GM23338 (cell line): ENCODE data around the gene SLC45A2. TPM values are rescaled to one million over a fixed set of nuclear protein-coding genes. Genes with fewer than 3 reads are reported as not detected.

Source experiments
- ATAC-seq: fragments of 200-7000 bp; cut with Tn5 transposase; 3 replicates; pipeline ENCODE4 v1.9.1; 2020
- DNase-seq: peaks from one replicate; pipeline ENCODE4 v3.0.0-alpha.2; 2015; ENCODE audit warnings: low spot score
- H2AFZ ChIP-seq: fragments of 200-600 bp; sonication (generic); 2 replicates; pipeline ENCODE4 v1.8.0; 2016; ENCODE audit warnings: antibody characterized with exemption, mild to moderate bottlenecking, moderate library complexity
- H3F3A ChIP-seq: fragments of 200-600 bp; sonication (generic); replicated peaks from 2 replicates; pipeline ENCODE4 v1.8.0; 2017; ENCODE audit warnings: antibody characterized with exemption, mixed run types, low read depth
- H3K27ac ChIP-seq: fragments of 200-600 bp; sonication (generic); 2 replicates; pipeline ENCODE4 v1.6.1; 2016; ENCODE audit warnings: low read depth
- H3K27me3 ChIP-seq: fragments of 200-600 bp; sonication (generic); 2 replicates; pipeline ENCODE4 v1.8.0; 2016; ENCODE audit warnings: mild to moderate bottlenecking, mixed run types, moderate library complexity; ENCODE audit not compliant: insufficient read depth
- H3K36me3 ChIP-seq: fragments of 200-600 bp; sonication (generic); 2 replicates; pipeline ENCODE4 v1.8.0; 2016; ENCODE audit warnings: mild to moderate bottlenecking; ENCODE audit not compliant: insufficient read depth
- H3K4me1 ChIP-seq: fragments of 200-600 bp; sonication (generic); 2 replicates; pipeline ENCODE4 v1.8.0; 2016; ENCODE audit warnings: mild to moderate bottlenecking, moderate library complexity; ENCODE audit not compliant: insufficient read depth
- H3K4me2 ChIP-seq: fragments of 200-600 bp; sonication (generic); 2 replicates; pipeline ENCODE4 v1.7.1; 2017; ENCODE audit warnings: mixed run types
- H3K4me3 ChIP-seq: fragments of 200-600 bp; sonication (generic); 2 replicates; pipeline ENCODE4 v1.6.1; 2016; ENCODE audit warnings: mixed run types
- H3K79me2 ChIP-seq: fragments of 200-600 bp; sonication (generic); replicated peaks from 2 replicates; pipeline ENCODE4 v1.8.0; 2017; ENCODE audit warnings: mild to moderate bottlenecking; ENCODE audit not compliant: insufficient read depth
- H3K9me2 ChIP-seq: fragments of 200-600 bp; sonication (generic); 2 replicates; pipeline ENCODE4 v1.8.0; 2017; ENCODE audit not compliant: insufficient read depth
- H4K20me1 ChIP-seq: fragments of 200-600 bp; sonication (generic); replicated peaks from 2 replicates; pipeline ENCODE4 v1.8.0; 2017; ENCODE audit warnings: mild to moderate bottlenecking; ENCODE audit not compliant: insufficient read depth
- H3K27ac Mint-ChIP-seq: 2 replicates; pipeline ENCODE4 v1.8.0; 2020; ENCODE audit warnings: inconsistent platforms, mild to moderate bottlenecking, moderate library complexity, mixed read lengths
- H3K27me3 Mint-ChIP-seq: 3 replicates; pipeline ENCODE4 v1.8.0; 2022; ENCODE audit warnings: low read depth, mild to moderate bottlenecking, moderate library complexity, mixed read lengths, inconsistent platforms; ENCODE audit not compliant: insufficient read depth, poor library complexity
- H3K36me3 Mint-ChIP-seq: 3 replicates; pipeline ENCODE4 v1.8.0; 2021; ENCODE audit warnings: low read depth, mild to moderate bottlenecking, inconsistent platforms, moderate library complexity, mixed read lengths
- H3K4me1 Mint-ChIP-seq: 3 replicates; pipeline ENCODE4 v1.8.0; 2020; ENCODE audit warnings: mild to moderate bottlenecking, inconsistent platforms, mixed read lengths
- H3K4me3 Mint-ChIP-seq: 3 replicates; pipeline ENCODE4 v1.8.0; 2021; ENCODE audit warnings: moderate library complexity, mild to moderate bottlenecking, inconsistent platforms, mixed read lengths
- H3K9me3 Mint-ChIP-seq: 3 replicates; pipeline ENCODE4 v1.8.0; 2020; ENCODE audit warnings: moderate library complexity, mild to moderate bottlenecking, inconsistent platforms, mixed read lengths
- CREB1 ChIP-seq: fragments of 250-450 bp; sonication (Bioruptor Pico); IDR thresholded peaks from 2 replicates; pipeline ENCODE4 v1.5.0; 2020; ENCODE audit warnings: low read depth, mild to moderate bottlenecking, moderate library complexity
- CTCF ChIP-seq, 2 experiments: fragments of 200-600 bp in 1 of 2; sonication (generic) in 1 of 2; conservative IDR thresholded peaks; 2 replicates each; pipeline versions ENCODE4 v1.5.1 to v1.6.1; 2016 to 2017; ENCODE audit warnings: antibody characterized with exemption in 2 of 2, low read depth in 2 of 2, mild to moderate bottlenecking in 2 of 2, moderate library complexity in 1 of 2
- EZH2 ChIP-seq: fragments of 200-600 bp; sonication (generic); IDR thresholded peaks from one replicate; pipeline ENCODE4 v1.8.0; 2017; ENCODE audit warnings: antibody characterized with exemption, mild to moderate bottlenecking, low read depth; ENCODE audit not compliant: unreplicated experiment
- EZH2phosphoT487 ChIP-seq: fragments of 200-600 bp; sonication (generic); IDR thresholded peaks from one replicate; pipeline ENCODE4 v1.8.1; 2018; ENCODE audit warnings: antibody characterized with exemption; ENCODE audit not compliant: unreplicated experiment
- JUNB ChIP-seq: IDR thresholded peaks from one replicate; pipeline ENCODE4 v1.6.1; 2016; ENCODE audit warnings: antibody characterized with exemption; ENCODE audit not compliant: unreplicated experiment
- NANOG ChIP-seq: IDR thresholded peaks from 2 replicates; pipeline ENCODE4 v1.6.1; 2016; ENCODE audit warnings: antibody characterized with exemption, borderline replicate concordance
- POLR2AphosphoS5 ChIP-seq: IDR thresholded peaks from 2 replicates; pipeline ENCODE4 v1.6.1; 2016; ENCODE audit warnings: antibody characterized with exemption, low read depth
- STAT1 ChIP-seq: IDR thresholded peaks from one replicate; pipeline ENCODE4 v1.6.1; 2016; ENCODE audit warnings: antibody characterized with exemption; ENCODE audit not compliant: unreplicated experiment
- ZNF114 ChIP-seq: fragments of 250-450 bp; sonication (Bioruptor Pico); IDR thresholded peaks from 2 replicates; pipeline ENCODE4 v1.5.0; 2020; ENCODE audit warnings: mild to moderate bottlenecking, moderate library complexity
- ZNF331 ChIP-seq: fragments of 250-450 bp; sonication (Bioruptor Pico); IDR thresholded peaks from 2 replicates; pipeline ENCODE4 v1.5.0; 2020; ENCODE audit warnings: low read depth, mild to moderate bottlenecking, moderate library complexity
- polyA plus RNA-seq: library from polyadenylated mRNA; unstranded; fragments of >200 nt; fragmentation: Nextera tagmentation; extraction: Ambion mirVana; gene quantifications from 2 replicates; pipeline ENCODE4 v1.2.1, GENCODE V29; 2016
- total RNA-seq: library from RNA; depleted of rRNA; stranded (reverse); fragments of >200 nt; shearing (Covaris generic); gene quantifications from 2 replicates; pipeline ENCODE4 v1.2.3, GENCODE V29; 2014
- TF ChIP-seq, protein P1 (sequence below): IDR thresholded peaks from 2 replicates; pipeline ENCODE4 v1.6.1; 2016; ENCODE audit warnings: antibody characterized with exemption
- TF ChIP-seq, protein P2 (sequence below): IDR thresholded peaks from one replicate; pipeline ENCODE4 v1.6.1; 2018; ENCODE audit warnings: antibody characterized with exemption; ENCODE audit not compliant: unreplicated experiment
- TF ChIP-seq, protein P3 (sequence below): fragments of 250-450 bp; sonication (Bioruptor Pico); IDR thresholded peaks from 2 replicates; pipeline ENCODE4 v1.5.0; 2020; ENCODE audit warnings: mild to moderate bottlenecking, moderate library complexity

Gene SLC45A2
- total and polyA plus RNA-seq, 2 experiments from 2014 or later, result not detected

GRCh38 chr5:34016750-34017149 is 32.3 kb upstream of the SLC45A2 start (continued):
- no peak for TF ChIP-seq POLR2AphosphoS5
- TF ChIP-seq ZNF331 (CRISPR knock-in tag), result no peak
- TF ChIP-seq STAT1, result no peak

- H3F3A ChIP-seq, result no peaks in the 10 kb centered on the region
- no peaks in the 10 kb centered on the region for H3K79me2 ChIP-seq
- TF ChIP-seq CTCF (conservative IDR thresholded peaks at IDR 0.05; ENCODE audit: low read depth in 2 of 2) (no peak), EZH2 (no peak), ZNF331 (CRISPR knock-in tag) (no peak), EZH2phosphoT487 (no peak), ZNF114 (CRISPR knock-in tag) (no peak), JUNB (no peak), CREB1 (no peak), STAT1 (no peak), NANOG (no peak), POLR2AphosphoS5 (no peak)
- TF ChIP-seq, protein P1, sequence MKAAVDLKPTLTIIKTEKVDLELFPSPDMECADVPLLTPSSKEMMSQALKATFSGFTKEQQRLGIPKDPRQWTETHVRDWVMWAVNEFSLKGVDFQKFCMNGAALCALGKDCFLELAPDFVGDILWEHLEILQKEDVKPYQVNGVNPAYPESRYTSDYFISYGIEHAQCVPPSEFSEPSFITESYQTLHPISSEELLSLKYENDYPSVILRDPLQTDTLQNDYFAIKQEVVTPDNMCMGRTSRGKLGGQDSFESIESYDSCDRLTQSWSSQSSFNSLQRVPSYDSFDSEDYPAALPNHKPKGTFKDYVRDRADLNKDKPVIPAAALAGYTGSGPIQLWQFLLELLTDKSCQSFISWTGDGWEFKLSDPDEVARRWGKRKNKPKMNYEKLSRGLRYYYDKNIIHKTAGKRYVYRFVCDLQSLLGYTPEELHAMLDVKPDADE, result no peak
- TF ChIP-seq, protein P2, sequence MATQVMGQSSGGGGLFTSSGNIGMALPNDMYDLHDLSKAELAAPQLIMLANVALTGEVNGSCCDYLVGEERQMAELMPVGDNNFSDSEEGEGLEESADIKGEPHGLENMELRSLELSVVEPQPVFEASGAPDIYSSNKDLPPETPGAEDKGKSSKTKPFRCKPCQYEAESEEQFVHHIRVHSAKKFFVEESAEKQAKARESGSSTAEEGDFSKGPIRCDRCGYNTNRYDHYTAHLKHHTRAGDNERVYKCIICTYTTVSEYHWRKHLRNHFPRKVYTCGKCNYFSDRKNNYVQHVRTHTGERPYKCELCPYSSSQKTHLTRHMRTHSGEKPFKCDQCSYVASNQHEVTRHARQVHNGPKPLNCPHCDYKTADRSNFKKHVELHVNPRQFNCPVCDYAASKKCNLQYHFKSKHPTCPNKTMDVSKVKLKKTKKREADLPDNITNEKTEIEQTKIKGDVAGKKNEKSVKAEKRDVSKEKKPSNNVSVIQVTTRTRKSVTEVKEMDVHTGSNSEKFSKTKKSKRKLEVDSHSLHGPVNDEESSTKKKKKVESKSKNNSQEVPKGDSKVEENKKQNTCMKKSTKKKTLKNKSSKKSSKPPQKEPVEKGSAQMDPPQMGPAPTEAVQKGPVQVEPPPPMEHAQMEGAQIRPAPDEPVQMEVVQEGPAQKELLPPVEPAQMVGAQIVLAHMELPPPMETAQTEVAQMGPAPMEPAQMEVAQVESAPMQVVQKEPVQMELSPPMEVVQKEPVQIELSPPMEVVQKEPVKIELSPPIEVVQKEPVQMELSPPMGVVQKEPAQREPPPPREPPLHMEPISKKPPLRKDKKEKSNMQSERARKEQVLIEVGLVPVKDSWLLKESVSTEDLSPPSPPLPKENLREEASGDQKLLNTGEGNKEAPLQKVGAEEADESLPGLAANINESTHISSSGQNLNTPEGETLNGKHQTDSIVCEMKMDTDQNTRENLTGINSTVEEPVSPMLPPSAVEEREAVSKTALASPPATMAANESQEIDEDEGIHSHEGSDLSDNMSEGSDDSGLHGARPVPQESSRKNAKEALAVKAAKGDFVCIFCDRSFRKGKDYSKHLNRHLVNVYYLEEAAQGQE, result no peak
- TF ChIP-seq, protein P3, sequence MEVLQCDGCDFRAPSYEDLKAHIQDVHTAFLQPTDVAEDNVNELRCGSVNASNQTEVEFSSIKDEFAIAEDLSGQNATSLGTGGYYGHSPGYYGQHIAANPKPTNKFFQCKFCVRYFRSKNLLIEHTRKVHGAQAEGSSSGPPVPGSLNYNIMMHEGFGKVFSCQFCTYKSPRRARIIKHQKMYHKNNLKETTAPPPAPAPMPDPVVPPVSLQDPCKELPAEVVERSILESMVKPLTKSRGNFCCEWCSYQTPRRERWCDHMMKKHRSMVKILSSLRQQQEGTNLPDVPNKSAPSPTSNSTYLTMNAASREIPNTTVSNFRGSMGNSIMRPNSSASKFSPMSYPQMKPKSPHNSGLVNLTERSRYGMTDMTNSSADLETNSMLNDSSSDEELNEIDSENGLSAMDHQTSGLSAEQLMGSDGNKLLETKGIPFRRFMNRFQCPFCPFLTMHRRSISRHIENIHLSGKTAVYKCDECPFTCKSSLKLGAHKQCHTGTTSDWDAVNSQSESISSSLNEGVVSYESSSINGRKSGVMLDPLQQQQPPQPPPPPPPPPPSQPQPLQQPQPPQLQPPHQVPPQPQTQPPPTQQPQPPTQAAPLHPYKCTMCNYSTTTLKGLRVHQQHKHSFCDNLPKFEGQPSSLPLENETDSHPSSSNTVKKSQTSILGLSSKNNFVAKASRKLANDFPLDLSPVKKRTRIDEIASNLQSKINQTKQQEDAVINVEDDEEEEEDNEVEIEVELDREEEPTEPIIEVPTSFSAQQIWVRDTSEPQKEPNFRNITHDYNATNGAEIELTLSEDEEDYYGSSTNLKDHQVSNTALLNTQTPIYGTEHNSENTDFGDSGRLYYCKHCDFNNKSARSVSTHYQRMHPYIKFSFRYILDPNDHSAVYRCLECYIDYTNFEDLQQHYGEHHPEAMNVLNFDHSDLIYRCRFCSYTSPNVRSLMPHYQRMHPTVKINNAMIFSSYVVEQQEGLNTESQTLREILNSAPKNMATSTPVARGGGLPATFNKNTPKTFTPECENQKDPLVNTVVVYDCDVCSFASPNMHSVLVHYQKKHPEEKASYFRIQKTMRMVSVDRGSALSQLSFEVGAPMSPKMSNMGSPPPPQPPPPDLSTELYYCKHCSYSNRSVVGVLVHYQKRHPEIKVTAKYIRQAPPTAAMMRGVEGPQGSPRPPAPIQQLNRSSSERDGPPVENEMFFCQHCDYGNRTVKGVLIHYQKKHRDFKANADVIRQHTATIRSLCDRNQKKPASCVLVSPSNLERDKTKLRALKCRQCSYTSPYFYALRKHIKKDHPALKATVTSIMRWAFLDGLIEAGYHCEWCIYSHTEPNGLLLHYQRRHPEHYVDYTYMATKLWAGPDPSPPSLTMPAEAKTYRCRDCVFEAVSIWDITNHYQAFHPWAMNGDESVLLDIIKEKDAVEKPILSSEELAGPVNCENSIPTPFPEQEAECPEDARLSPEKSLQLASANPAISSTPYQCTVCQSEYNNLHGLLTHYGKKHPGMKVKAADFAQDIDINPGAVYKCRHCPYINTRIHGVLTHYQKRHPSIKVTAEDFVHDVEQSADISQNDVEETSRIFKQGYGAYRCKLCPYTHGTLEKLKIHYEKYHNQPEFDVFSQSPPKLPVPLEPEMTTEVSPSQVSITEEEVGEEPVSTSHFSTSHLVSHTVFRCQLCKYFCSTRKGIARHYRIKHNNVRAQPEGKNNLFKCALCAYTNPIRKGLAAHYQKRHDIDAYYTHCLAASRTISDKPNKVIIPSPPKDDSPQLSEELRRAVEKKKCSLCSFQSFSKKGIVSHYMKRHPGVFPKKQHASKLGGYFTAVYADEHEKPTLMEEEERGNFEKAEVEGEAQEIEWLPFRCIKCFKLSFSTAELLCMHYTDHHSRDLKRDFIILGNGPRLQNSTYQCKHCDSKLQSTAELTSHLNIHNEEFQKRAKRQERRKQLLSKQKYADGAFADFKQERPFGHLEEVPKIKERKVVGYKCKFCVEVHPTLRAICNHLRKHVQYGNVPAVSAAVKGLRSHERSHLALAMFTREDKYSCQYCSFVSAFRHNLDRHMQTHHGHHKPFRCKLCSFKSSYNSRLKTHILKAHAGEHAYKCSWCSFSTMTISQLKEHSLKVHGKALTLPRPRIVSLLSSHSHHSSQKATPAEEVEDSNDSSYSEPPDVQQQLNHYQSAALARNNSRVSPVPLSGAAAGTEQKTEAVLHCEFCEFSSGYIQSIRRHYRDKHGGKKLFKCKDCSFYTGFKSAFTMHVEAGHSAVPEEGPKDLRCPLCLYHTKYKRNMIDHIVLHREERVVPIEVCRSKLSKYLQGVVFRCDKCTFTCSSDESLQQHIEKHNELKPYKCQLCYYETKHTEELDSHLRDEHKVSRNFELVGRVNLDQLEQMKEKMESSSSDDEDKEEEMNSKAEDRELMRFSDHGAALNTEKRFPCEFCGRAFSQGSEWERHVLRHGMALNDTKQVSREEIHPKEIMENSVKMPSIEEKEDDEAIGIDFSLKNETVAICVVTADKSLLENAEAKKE (CRISPR knock-in tag), result no peak
- H3K27ac ChIP-seq, result no peak overlapping the region
- Mint-ChIP-seq H3K27ac (no peak overlapping the region), H3K9me3 (no peaks in the 10 kb centered on the region), H3K36me3 (no peaks in the 10 kb centered on the region), H3K27me3 (no peaks in the 10 kb centered on the region), H3K4me1 (no peaks in the 10 kb centered on the region), H3K4me3 (no peak overlapping the region)
- H3K4me1 ChIP-seq, result no peaks in the 10 kb centered on the region
- no peaks in the 10 kb centered on the region for H4K20me1 ChIP-seq
- no peak overlapping the region for H2AFZ ChIP-seq
- H3K36me3 ChIP-seq, result no peaks in the 10 kb centered on the region
- H3K27me3 ChIP-seq, result no peaks in the 10 kb centered on the region
- no peak overlapping the region for H3K4me2 ChIP-seq
- DNase-seq (no peak), ATAC-seq (no peak)
- H3K9me2 ChIP-seq, result no peaks in the 10 kb centered on the region
- H3K4me3 ChIP-seq, result no peak overlapping the region
Observed at GRCh38 chr5:34016222-34016621, 31.7 kb upstream of the SLC45A2 start.
